Thoracic aorta (tissue), 2 donors: ENCODE data around the gene NDUFB7. TPM values are rescaled to one million over a fixed set of nuclear protein-coding genes. Genes with fewer than 3 reads are reported as not detected.

Experiments
- ATAC-seq: fragments of 150-250 bp; one replicate; pipeline ENCODE4 v1.8.0; 2017; ENCODE audit warnings: low read depth; ENCODE audit not compliant: insufficient number of reproducible peaks, low FRiP score
- DNase-seq: peaks from one replicate; pipeline ENCODE4 v3.0.0-alpha.2; 2020; ENCODE audit warnings: low spot score
- H3K27ac ChIP-seq, 2 donors: fragments of 200-600 bp; sonication (generic); 1 replicate in 1 of 2; 2 replicates in 1 of 2; pipeline ENCODE4 v1.5.1; 2016; ENCODE audit warnings: mild to moderate bottlenecking in 2 of 2, moderate library complexity in 2 of 2
- H3K27me3 ChIP-seq: fragments of 200-600 bp; sonication (generic); replicated peaks from 2 replicates; pipeline ENCODE4 v1.6.0; 2016; ENCODE audit warnings: mild to moderate bottlenecking; ENCODE audit not compliant: insufficient read depth
- H3K36me3 ChIP-seq: fragments of 200-600 bp; sonication (generic); one replicate; pipeline ENCODE4 v1.5.1; 2016
- H3K4me1 ChIP-seq, 2 donors: fragments of 200-600 bp; sonication (generic); 1 replicate in 1 of 2; 2 replicates in 1 of 2; pipeline versions ENCODE4 v1.5.1 to v1.6.0; 2016; ENCODE audit warnings: low read depth in 2 of 2, mild to moderate bottlenecking in 1 of 2; ENCODE audit not compliant: control insufficient read depth in 1 of 2
- H3K4me3 ChIP-seq: fragments of 200-600 bp; sonication (generic); 2 replicates; pipeline ENCODE4 v1.5.1; 2016; ENCODE audit warnings: mild to moderate bottlenecking
- H3K9me3 ChIP-seq: fragments of 200-600 bp; sonication (generic); 2 replicates; pipeline ENCODE4 v1.5.1; 2016
- total RNA-seq, 2 donors: library from RNA; depleted of rRNA; stranded (reverse); fragments of >200 nt; gene quantifications; one replicate each; pipeline versions ENCODE4 v1.1.0 to v1.2.3, GENCODE V29; 2016
- TF ChIP-seq, protein P1 (sequence below): fragments of 200-600 bp; sonication (generic); IDR thresholded peaks from one replicate; pipeline ENCODE4 v1.5.1; 2019; ENCODE audit warnings: antibody characterized with exemption

NDUFB7 gene
- total RNA-seq, 2 donors from 2014 or later, result 179 to 251 TPM

- H3K27ac ChIP-seq, result peak within 1 kb of the TSS; percentile 64 to 81
- H3K9me3 ChIP-seq, result no peaks in the 10 kb centered on the region
- no peaks in the 10 kb centered on the region for H3K36me3 ChIP-seq
- H3K27me3 ChIP-seq, result no peaks in the 10 kb centered on the region
- H3K4me1 ChIP-seq, result peaks cover 9 to 16% of the 10 kb centered on the region in 2 donors
- ATAC-seq (peak; percentile 100), DNase-seq (peak; percentile 99)
- H3K4me3 ChIP-seq, result peak within 1 kb of the TSS; percentile 99
- TF ChIP-seq, protein P1, sequence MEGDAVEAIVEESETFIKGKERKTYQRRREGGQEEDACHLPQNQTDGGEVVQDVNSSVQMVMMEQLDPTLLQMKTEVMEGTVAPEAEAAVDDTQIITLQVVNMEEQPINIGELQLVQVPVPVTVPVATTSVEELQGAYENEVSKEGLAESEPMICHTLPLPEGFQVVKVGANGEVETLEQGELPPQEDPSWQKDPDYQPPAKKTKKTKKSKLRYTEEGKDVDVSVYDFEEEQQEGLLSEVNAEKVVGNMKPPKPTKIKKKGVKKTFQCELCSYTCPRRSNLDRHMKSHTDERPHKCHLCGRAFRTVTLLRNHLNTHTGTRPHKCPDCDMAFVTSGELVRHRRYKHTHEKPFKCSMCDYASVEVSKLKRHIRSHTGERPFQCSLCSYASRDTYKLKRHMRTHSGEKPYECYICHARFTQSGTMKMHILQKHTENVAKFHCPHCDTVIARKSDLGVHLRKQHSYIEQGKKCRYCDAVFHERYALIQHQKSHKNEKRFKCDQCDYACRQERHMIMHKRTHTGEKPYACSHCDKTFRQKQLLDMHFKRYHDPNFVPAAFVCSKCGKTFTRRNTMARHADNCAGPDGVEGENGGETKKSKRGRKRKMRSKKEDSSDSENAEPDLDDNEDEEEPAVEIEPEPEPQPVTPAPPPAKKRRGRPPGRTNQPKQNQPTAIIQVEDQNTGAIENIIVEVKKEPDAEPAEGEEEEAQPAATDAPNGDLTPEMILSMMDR, result no peak
Observed at GRCh38 chr19:14529254-14530004, 42.4 kb downstream of the NDUFB7 start, which contains the start of gene TECR. TECR (plus strand) TSS chr19:14529594; CDS start chr19:14529697, 103 bp downstream.

DNA sequence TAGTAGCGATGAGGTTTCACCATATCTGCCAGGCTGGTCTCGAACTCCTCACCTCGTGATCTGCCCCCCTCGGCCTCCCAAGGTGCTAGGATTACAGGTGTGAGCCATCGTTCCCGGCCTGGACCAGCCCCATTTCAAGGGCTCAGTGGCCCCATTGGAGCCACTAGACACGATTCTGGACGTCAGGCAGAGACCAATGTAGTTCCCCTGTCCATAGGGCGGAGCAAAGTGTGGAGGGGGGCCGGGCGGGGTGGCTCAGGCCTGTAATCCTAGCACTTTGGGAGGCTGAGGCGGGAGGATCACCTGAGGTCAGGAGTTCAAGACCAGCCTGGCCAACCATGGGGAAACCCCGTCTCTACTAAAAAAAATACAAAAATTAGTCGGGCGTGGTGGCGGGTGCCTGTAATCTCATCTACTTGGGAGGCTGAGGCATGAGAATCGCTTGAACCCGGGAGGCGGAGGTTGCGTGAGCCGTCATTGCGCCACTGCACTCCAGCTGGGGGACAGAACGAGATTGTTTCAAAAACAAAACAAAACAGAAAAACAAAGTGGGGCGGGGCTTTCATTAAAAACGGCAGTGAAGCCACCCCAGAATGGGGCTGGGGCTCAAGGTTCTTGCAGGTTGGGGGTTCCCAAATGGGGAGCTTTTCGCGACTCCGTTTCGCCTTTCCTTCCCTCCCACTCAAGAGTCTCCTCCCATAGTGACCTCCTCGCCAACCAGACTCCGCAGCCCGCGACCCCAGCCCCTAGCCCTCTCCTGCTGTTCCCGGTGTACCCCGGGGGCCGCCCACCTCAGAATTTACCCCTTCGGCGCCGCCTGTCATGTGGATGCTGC lies 43.2 kb downstream of the NDUFB7 start:
- ATAC-seq (no peak), DNase-seq (no peak)
- H3K27ac ChIP-seq, result peak overlapping the region in 1 of 2 donors; percentile 34
- H3K9me3 ChIP-seq, result no peaks in the 10 kb centered on the region
- TF ChIP-seq, protein P1, result no peak
- peaks cover 9 to 16% of the 10 kb centered on the region in 2 donors for H3K4me1 ChIP-seq
- peak overlapping the region; percentile 99 for H3K4me3 ChIP-seq
- H3K36me3 ChIP-seq, result no peaks in the 10 kb centered on the region
- no peaks in the 10 kb centered on the region for H3K27me3 ChIP-seq

GRCh38 chr19:14526423-14526822 lies 45.4 kb downstream of the NDUFB7 start:
- no peak overlapping the region for H3K4me3 ChIP-seq
- H3K9me3 ChIP-seq, result no peaks in the 10 kb centered on the region
- no peak for ATAC-seq
- H3K4me1 ChIP-seq, result peaks cover 9 to 16% of the 10 kb centered on the region in 2 donors
- no peaks in the 10 kb centered on the region for H3K36me3 ChIP-seq
- TF ChIP-seq, protein P1, result no peak
- H3K27ac ChIP-seq, result no peak overlapping the region
- H3K27me3 ChIP-seq, result no peaks in the 10 kb centered on the region
- no peak for DNase-seq

DNA sequence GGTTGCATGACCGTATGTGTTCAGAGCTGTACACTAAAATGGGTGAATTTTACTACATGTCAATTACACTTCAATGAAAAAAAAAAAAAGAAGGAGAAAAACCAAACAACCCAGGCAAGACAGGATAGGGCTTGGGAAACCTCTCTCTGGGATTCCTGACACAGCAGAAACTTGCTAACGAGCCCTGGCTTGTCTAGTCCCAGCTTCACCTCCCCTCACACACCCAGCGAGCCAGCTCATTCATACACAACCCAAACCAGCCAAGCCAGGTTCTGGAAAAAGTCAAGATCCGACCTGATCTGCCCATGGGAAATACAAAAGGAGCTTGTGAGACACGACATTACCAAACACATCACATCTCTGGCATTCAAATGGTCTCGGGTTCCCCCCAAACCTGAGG lies 46.1 kb downstream of the NDUFB7 start:
- Histone ChIP-seq H3K4me3 (no peak overlapping the region), H3K4me1 (peaks cover 6 to 13% of the 10 kb centered on the region in 2 donors), H3K9me3 (no peaks in the 10 kb centered on the region), H3K27ac (no peak overlapping the region), H3K36me3 (no peaks in the 10 kb centered on the region), H3K27me3 (no peaks in the 10 kb centered on the region)
- no peak for DNase-seq
- no peak for ATAC-seq
- TF ChIP-seq, protein P1, result no peak

GRCh38 chr19:14520543-14520942 lies 51.3 kb downstream of the NDUFB7 start:
- Histone ChIP-seq H3K36me3 (peaks cover 6% of the 10 kb centered on the region), H3K4me3 (no peak overlapping the region), H3K9me3 (no peaks in the 10 kb centered on the region), H3K27ac (no peak overlapping the region), H3K4me1 (peaks cover 22 to 23% of the 10 kb centered on the region in 2 donors), H3K27me3 (no peaks in the 10 kb centered on the region)
- ATAC-seq (no peak), DNase-seq (no peak)
- TF ChIP-seq, protein P1, result no peak
